Hepatocyte (in vitro differentiated cells): ENCODE measurements around the gene KANSL2.
A peak's percentile ranks its signal among the peaks of the same experiment; 100 is the strongest.

Experiments
- EZH2 ChIP-seq: fragments of 200-600 bp; sonication (generic); IDR thresholded peaks from 2 replicates; pipeline ENCODE4 v1.6.1; 2016; ENCODE audit warnings: antibody characterized with exemption, mild to moderate bottlenecking, borderline replicate concordance
- EZH2phosphoT487 ChIP-seq: fragments of 200-600 bp; sonication (generic); IDR thresholded peaks from one replicate; pipeline ENCODE4 v1.6.1; 2018; ENCODE audit warnings: antibody characterized with exemption, mild to moderate bottlenecking, low read depth, moderate library complexity; ENCODE audit not compliant: unreplicated experiment, severe bottlenecking
- TF ChIP-seq, protein P1 (sequence below): fragments of 200-600 bp; sonication (generic); IDR thresholded peaks from 2 replicates; pipeline ENCODE4 v1.5.1; 2016; ENCODE audit warnings: antibody characterized with exemption, mild to moderate bottlenecking; ENCODE audit not compliant: poor library complexity

DNA sequence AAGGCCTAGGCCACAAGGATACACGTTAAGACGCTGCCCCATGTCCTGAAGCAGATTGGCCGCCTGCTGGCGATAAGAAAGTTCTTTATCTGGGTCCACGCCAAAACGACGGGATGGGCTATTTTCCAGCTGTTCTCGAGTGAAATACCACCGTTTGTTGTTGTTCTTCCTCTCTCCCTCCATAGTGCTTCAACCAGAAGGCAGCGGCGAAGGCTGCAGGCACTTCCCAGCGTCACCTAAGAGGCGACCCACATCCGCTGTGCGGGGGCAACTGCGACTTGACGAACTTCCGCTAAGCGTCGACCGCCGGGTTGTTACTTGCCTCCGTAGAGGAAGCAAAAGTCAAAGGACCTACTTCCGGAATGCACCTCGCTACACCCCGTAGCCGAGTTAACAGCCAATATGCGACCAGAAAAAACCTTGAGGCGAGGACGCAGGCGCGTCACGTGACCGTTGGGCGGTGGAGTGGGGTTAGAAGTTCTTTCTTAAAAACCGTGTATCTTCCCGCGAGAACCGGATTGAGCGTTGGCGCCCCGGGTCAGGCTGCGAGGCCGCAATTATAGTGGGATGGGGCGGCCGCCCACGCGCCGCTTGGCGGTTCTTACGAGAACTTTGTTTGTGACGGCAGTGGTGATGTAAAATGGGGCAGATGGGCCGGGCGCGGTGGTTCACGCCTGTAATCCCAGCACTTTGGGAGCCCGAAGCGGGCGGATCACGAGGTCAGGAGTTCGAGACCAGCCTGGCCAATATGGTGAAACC is 34.6 kb upstream of the KANSL2 start, which contains the start of gene CCNT1:
- TF ChIP-seq, protein P1, sequence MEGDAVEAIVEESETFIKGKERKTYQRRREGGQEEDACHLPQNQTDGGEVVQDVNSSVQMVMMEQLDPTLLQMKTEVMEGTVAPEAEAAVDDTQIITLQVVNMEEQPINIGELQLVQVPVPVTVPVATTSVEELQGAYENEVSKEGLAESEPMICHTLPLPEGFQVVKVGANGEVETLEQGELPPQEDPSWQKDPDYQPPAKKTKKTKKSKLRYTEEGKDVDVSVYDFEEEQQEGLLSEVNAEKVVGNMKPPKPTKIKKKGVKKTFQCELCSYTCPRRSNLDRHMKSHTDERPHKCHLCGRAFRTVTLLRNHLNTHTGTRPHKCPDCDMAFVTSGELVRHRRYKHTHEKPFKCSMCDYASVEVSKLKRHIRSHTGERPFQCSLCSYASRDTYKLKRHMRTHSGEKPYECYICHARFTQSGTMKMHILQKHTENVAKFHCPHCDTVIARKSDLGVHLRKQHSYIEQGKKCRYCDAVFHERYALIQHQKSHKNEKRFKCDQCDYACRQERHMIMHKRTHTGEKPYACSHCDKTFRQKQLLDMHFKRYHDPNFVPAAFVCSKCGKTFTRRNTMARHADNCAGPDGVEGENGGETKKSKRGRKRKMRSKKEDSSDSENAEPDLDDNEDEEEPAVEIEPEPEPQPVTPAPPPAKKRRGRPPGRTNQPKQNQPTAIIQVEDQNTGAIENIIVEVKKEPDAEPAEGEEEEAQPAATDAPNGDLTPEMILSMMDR, result peak; percentile 14
- no peak for TF ChIP-seq EZH2
- TF ChIP-seq EZH2phosphoT487, result no peak
